Measurements from ENCODE around the gene NDUFB8.
A peak's percentile ranks its signal among the peaks of the same experiment; 100 is the strongest.

DNA sequence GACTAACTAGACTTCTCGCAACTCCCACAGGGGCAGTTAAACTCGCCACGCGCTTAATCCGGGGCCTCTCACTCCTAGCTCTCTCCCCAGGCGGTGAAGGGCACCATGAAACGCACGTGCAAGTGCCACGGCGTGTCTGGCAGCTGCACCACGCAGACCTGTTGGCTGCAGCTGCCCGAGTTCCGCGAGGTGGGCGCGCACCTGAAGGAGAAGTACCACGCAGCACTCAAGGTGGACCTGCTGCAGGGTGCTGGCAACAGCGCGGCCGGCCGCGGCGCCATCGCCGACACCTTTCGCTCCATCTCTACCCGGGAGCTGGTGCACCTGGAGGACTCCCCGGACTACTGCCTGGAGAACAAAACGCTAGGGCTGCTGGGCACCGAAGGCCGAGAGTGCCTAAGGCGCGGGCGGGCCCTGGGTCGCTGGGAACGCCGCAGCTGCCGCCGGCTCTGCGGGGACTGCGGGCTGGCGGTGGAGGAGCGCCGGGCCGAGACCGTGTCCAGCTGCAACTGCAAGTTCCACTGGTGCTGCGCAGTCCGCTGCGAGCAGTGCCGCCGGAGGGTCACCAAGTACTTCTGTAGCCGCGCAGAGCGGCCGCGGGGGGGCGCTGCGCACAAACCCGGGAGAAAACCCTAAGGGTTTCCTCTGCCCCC lies 47.4 kb downstream of the NDUFB8 start:
- TF ChIP-seq, protein P1, sequence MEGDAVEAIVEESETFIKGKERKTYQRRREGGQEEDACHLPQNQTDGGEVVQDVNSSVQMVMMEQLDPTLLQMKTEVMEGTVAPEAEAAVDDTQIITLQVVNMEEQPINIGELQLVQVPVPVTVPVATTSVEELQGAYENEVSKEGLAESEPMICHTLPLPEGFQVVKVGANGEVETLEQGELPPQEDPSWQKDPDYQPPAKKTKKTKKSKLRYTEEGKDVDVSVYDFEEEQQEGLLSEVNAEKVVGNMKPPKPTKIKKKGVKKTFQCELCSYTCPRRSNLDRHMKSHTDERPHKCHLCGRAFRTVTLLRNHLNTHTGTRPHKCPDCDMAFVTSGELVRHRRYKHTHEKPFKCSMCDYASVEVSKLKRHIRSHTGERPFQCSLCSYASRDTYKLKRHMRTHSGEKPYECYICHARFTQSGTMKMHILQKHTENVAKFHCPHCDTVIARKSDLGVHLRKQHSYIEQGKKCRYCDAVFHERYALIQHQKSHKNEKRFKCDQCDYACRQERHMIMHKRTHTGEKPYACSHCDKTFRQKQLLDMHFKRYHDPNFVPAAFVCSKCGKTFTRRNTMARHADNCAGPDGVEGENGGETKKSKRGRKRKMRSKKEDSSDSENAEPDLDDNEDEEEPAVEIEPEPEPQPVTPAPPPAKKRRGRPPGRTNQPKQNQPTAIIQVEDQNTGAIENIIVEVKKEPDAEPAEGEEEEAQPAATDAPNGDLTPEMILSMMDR (IDR thresholded peaks at IDR 0.05; ENCODE audit: borderline replicate concordance, extremely low read depth, low read length, poor library complexity, severe bottlenecking), result peak; percentile 91
- TF ChIP-seq EZH2 (IDR thresholded peaks at IDR 0.05; ENCODE audit: borderline replicate concordance, low read depth, low read length, severe bottlenecking), result peak; percentile 74
